GM12872 (cell line): Measurements from ENCODE around the gene TMEM145.

ENCODE experiments used
- CTCF ChIP-seq: IDR thresholded peaks from 3 replicates; pipeline ENCODE4 v1.5.1; 2011; ENCODE audit warnings: low read depth, mild to moderate bottlenecking, low read length, moderate library complexity; ENCODE audit not compliant: insufficient read depth

The TMEM145 gene

DNA sequence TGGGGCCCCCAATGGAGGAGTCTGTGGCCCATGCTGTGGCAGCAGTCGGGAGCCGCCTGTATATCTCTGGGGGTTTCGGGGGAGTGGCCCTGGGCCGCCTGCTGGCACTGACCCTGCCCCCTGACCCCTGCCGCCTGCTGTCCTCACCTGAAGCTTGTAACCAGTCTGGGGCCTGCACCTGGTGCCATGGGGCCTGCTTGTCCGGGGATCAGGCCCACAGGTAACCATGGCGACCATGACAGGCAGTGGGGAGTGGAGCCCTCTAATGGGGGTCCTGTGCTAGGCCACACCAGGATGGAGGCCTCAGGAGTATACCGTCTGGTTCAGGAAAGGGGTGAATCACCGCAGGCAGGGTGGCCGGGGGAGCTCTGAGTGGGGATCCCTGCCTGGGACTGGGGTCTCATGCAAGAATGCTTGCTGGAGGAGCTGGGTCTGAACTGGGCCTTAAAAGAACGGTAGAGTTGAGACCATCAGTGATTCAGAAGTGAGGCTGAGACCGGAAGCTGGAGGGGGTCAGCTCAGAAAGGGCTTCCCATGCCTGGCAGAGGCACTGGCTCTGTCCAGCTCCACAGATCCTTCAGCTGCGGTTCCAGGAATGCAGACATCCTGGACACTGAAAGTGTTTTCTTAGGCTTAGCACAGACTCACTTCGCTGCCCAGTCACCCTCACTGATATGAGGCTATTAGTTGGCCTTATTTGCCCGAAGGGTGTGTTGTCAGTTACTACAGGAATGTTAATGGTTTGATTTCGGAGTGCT is 47.9 kb downstream of the TMEM145 start:
- no peak for TF ChIP-seq CTCF

DNA sequence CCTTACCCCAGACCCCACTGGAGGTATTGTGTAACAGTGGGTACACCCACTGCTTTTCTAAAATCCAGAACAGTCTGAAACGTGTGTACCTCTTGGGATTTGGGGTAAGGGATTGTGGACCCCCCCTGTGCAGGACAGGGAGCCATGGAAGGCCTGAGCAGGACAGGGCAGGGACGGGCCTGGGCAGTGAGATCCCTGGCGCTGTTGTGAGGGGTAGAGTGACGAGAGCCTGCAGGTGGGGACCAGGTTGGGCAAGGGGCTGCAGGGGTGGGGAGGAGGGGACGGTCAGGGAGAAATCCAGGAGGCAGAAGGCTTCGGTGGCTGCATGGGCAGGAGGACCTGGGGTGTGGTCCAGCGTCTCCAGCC is 48.4 kb downstream of the TMEM145 start:
- no peak for TF ChIP-seq CTCF

DNA sequence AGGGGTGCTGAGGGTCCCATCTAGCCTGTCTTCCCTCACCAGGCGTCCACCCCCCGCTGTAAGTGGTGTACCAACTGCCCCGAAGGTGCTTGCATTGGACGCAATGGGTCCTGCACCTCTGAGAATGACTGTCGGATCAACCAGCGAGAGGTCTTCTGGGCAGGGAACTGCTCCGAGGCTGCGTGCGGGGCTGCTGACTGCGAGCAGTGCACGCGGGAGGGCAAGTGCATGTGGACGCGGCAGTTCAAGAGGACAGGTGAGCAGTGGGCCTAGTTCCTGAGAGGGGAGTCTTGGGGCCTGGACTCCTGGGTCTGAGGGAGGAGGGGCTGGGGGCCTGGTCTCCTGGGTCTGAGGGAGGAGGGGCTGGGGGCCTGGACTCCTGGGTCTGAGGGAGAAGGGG is 49.2 kb downstream of the TMEM145 start:
- no peak for TF ChIP-seq CTCF

- TF ChIP-seq CTCF: no peak
Measured at GRCh38 chr19:42362891-42363440, 49.9 kb downstream of the TMEM145 start.

DNA sequence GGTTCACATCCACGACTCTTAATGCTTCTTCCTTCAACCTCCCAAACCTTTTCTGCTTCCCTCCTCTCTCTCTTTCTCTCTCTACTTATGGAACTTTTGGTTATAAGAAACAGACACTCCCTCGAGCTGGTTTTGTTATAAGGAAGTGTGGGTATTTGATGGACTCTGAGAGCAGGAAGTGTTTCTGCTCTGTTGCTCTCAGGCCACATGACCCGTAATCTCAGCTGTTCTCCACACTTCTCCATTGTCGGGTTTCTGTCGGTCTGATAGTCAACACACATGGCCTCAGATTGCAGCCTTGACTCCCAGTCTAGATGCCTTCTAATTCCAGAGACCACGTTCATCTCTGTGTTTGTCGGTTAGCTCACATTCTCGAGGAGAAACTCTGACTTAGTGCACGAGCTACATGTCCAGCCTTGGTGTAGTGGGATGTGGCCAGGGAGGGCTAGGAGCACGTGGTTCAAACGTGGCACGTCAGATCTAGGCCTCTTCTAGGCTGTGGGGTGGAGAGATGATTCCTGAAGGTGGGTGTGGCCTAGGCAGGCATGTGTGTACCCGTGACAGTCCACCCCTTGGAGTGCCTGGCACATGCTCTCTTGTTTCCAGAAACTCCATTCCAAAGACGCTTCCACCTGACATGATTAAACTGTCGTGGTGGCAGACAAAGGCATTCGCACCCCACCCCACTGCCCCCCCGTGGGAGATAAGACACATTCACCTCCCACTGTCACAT is 50.7 kb downstream of the TMEM145 start:
- no peak for TF ChIP-seq CTCF

- TF ChIP-seq CTCF: no peak
Measured at GRCh38 chr19:42366673-42367072, 53.6 kb downstream of the TMEM145 start.

- no peak for TF ChIP-seq CTCF
Measured at GRCh38 chr19:42367929-42368328, 54.8 kb downstream of the TMEM145 start.
